H1 (cell line): ENCODE results near the gene GK2. TPM values are rescaled to one million over a fixed set of nuclear protein-coding genes. Genes with fewer than 3 reads are reported as not detected.

ENCODE experiments used
- CTCF ChIA-PET: fragments of 300-600 bp; sonication (Branson Sonifier 250); formaldehyde crosslinking; loops from one replicate; lab custom pipeline; 2021; ENCODE audit not compliant: partially characterized antibody; lab: Charles Lee
- POLR2A ChIA-PET: fragments of 300-600 bp; sonication (Branson Sonifier 250); formaldehyde crosslinking; loops from one replicate; lab custom pipeline; 2021; ENCODE audit warnings: inconsistent platforms; ENCODE audit not compliant: partially characterized antibody; lab: Charles Lee
- DNase-seq, 2 experiments: peaks; one replicate each; pipeline versions ENCODE4 v3.0.0 to v3.0.0-alpha.2; 2010 to 2022; ENCODE audit warnings: low spot score in 2 of 2, low read depth in 1 of 2, mixed read lengths in 1 of 2
- FAIRE-seq: peaks from 2 replicates; lab custom pipeline; 2011; peaks lifted over from hg19 to GRCh38; lab: Jason Lieb, UNC
- H2AFZ ChIP-seq: 2 replicates; pipeline ENCODE4 v1.8.1; 2012; ENCODE audit warnings: low read length, inconsistent platforms
- H2AK5ac ChIP-seq: 2 replicates; pipeline ENCODE4 v1.6.1; 2013; ENCODE audit warnings: low read depth, low read length
- H2BK120ac ChIP-seq: replicated peaks from 2 replicates; pipeline ENCODE3; 2013; ENCODE audit warnings: low read depth, low read length, inconsistent platforms
- H2BK12ac ChIP-seq: 2 replicates; pipeline ENCODE4 v1.6.1; 2013; ENCODE audit warnings: low read depth, low read length
- H2BK15ac ChIP-seq: 2 replicates; pipeline ENCODE4 v1.6.1; 2013; ENCODE audit warnings: low read length
- H2BK20ac ChIP-seq: 2 replicates; pipeline ENCODE4 v1.6.1; 2013; ENCODE audit warnings: low read length
- H2BK5ac ChIP-seq: 2 replicates; pipeline ENCODE4 v1.6.1; 2013; ENCODE audit warnings: low read depth, low read length
- H3K14ac ChIP-seq: 2 replicates; pipeline ENCODE4 v1.6.1; 2013; ENCODE audit warnings: inconsistent platforms; ENCODE audit not compliant: insufficient read length
- H3K18ac ChIP-seq: 2 replicates; pipeline ENCODE4 v1.6.1; 2013; ENCODE audit warnings: low read length; ENCODE audit errors: extremely low read depth
- H3K23ac ChIP-seq: 2 replicates; pipeline ENCODE4 v1.6.1; 2013; ENCODE audit warnings: inconsistent platforms; ENCODE audit not compliant: insufficient read length
- H3K23me2 ChIP-seq: 2 replicates; pipeline ENCODE4 v1.6.1; 2013; ENCODE audit warnings: low read depth, low read length
- H3K27ac ChIP-seq: 2 replicates; pipeline ENCODE4 v1.6.1; 2011; ENCODE audit warnings: low read depth, low read length, inconsistent platforms
- H3K27me3 ChIP-seq, 4 experiments: replicated peaks in 1 of 4; 1 replicate in 1 of 4; 2 replicates in 3 of 4; pipeline versions ENCODE4 v1.6.1 to v1.8.1; 2011 to 2013; ENCODE audit warnings: low read length in 3 of 4, mild to moderate bottlenecking in 3 of 4, inconsistent platforms in 2 of 4, mixed read lengths in 2 of 4, moderate library complexity in 1 of 4; ENCODE audit not compliant: control insufficient read depth in 3 of 4, insufficient read depth in 3 of 4; ENCODE audit errors: extremely low read depth in 1 of 4
- H3K36me3 ChIP-seq, 4 experiments: 2 replicates each; pipeline versions ENCODE4 v1.6.1 to v1.8.1; 2011 to 2013; ENCODE audit warnings: mild to moderate bottlenecking in 4 of 4, low read length in 3 of 4, moderate library complexity in 2 of 4, control low read depth in 1 of 4, inconsistent platforms in 1 of 4; ENCODE audit not compliant: insufficient read depth in 4 of 4, control insufficient read depth in 2 of 4
- H3K4ac ChIP-seq: replicated peaks from 2 replicates; pipeline ENCODE3; 2013; ENCODE audit warnings: low read length, low read depth, mixed read lengths, inconsistent platforms; ENCODE audit not compliant: insufficient read length
- H3K4me1 ChIP-seq, 4 experiments: replicated peaks in 1 of 4; 1 replicate in 1 of 4; 2 replicates in 3 of 4; pipeline versions ENCODE4 v1.6.1 to v1.8.1; 2011 to 2013; ENCODE audit warnings: low read length in 3 of 4, inconsistent platforms in 2 of 4, mixed read lengths in 1 of 4; ENCODE audit not compliant: insufficient read depth in 4 of 4, control insufficient read depth in 3 of 4
- H3K4me2 ChIP-seq, 2 experiments: 2 replicates each; pipeline versions ENCODE4 v1.6.1 to v1.8.1; 2011 to 2013; ENCODE audit warnings: low read depth in 2 of 2, low read length in 2 of 2, control low read depth in 1 of 2, inconsistent platforms in 1 of 2, mild to moderate bottlenecking in 1 of 2; ENCODE audit not compliant: insufficient read depth in 1 of 2
- H3K4me3 ChIP-seq, 4 experiments: fragments of 200-600, 300-600 bp in 1 of 4; sonication (generic), shearing (Covaris generic), sonication (Bioruptor Twin) in 1 of 4; 2 replicates each; pipeline versions ENCODE4 v1.5.1 to v1.8.1; 2011 to 2016; ENCODE audit warnings: low read length in 4 of 4, low read depth in 3 of 4, control low read depth in 2 of 4, inconsistent platforms in 2 of 4, mild to moderate bottlenecking in 2 of 4, mixed read lengths in 1 of 4, moderate library complexity in 1 of 4; ENCODE audit not compliant: insufficient read depth in 2 of 4; ENCODE audit errors: extremely low read depth in 1 of 4
- H3K56ac ChIP-seq: replicated peaks from 2 replicates; pipeline ENCODE3; 2013; ENCODE audit warnings: low read depth, mild to moderate bottlenecking, mixed read lengths, low read length, inconsistent platforms; ENCODE audit not compliant: insufficient read length
- H3K79me1 ChIP-seq: 2 replicates; pipeline ENCODE4 v1.6.1; 2013; ENCODE audit warnings: low read depth, low read length, control low read depth
- H3K79me2 ChIP-seq, 2 experiments: 2 replicates each; pipeline versions ENCODE4 v1.6.1 to v1.8.1; 2012 to 2013; ENCODE audit warnings: low read length in 2 of 2, mild to moderate bottlenecking in 2 of 2, inconsistent platforms in 1 of 2; ENCODE audit not compliant: insufficient read depth in 2 of 2, control insufficient read depth in 1 of 2
- H3K9ac ChIP-seq, 4 experiments: replicated peaks in 1 of 4; 1 replicate in 1 of 4; 2 replicates in 3 of 4; pipeline versions ENCODE4 v1.6.1 to v1.8.1; 2011 to 2013; ENCODE audit warnings: low read depth in 3 of 4, low read length in 3 of 4, control low read depth in 2 of 4, mild to moderate bottlenecking in 2 of 4, moderate library complexity in 2 of 4, inconsistent platforms in 1 of 4; ENCODE audit errors: extremely low read depth in 1 of 4
- H3K9me3 ChIP-seq, 2 experiments: 2 replicates each; pipeline versions ENCODE4 v1.6.1 to v1.8.1; 2012 to 2013; ENCODE audit warnings: mild to moderate bottlenecking in 2 of 2, moderate library complexity in 2 of 2, control low read depth in 1 of 2, inconsistent platforms in 1 of 2, low read depth in 1 of 2, low read length in 1 of 2, mixed read lengths in 1 of 2; ENCODE audit not compliant: insufficient read depth in 2 of 2
- H4K20me1 ChIP-seq, 2 experiments: replicated peaks in 1 of 2; 2 replicates each; pipeline versions ENCODE3 to v1.8.1; 2011 to 2013; ENCODE audit warnings: inconsistent platforms in 2 of 2, low read length in 2 of 2, mild to moderate bottlenecking in 1 of 2; ENCODE audit not compliant: insufficient read depth in 2 of 2, control insufficient read depth in 1 of 2
- H4K5ac ChIP-seq: 2 replicates; pipeline ENCODE4 v1.6.1; 2013; ENCODE audit warnings: low read length, low read depth, mixed read lengths, inconsistent platforms; ENCODE audit not compliant: insufficient read length
- H4K8ac ChIP-seq: 2 replicates; pipeline ENCODE4 v1.8.0; 2013; ENCODE audit warnings: mild to moderate bottlenecking, moderate library complexity, low read length, inconsistent platforms; ENCODE audit not compliant: insufficient read depth; ENCODE audit errors: extremely low read depth
- H4K91ac ChIP-seq: replicated peaks from 2 replicates; pipeline ENCODE3; 2013; ENCODE audit warnings: low read length, mixed read lengths, inconsistent platforms; ENCODE audit not compliant: insufficient read length
- CBX5 ChIP-seq: fragments of 300-800, 300-1000 bp; sonication (generic); IDR thresholded peaks from 2 replicates; pipeline ENCODE4 v1.7.1; 2016; ENCODE audit warnings: antibody characterized with exemption, low read length, low read depth
- FOSL1 ChIP-seq: IDR thresholded peaks from 2 replicates; pipeline ENCODE4 v1.6.1; 2011; ENCODE audit warnings: mild to moderate bottlenecking, low read depth, low read length, moderate library complexity; ENCODE audit not compliant: insufficient read depth
- PHF8 ChIP-seq: fragments of 200-600 bp; sonication (generic); conservative IDR thresholded peaks from 2 replicates; pipeline ENCODE4 v1.7.1; 2012; ENCODE audit warnings: low read depth, mild to moderate bottlenecking, inconsistent platforms, low read length, moderate library complexity
- WGBS, 2 experiments: shearing (Covaris generic) in 1 of 2; methylation state at CpG; one replicate each; pipeline versions ENCODE4 v1.1.6 to v1.1.7; 2013 to 2015; ENCODE audit warnings: low lambda C conversion rate in 2 of 2, mixed read lengths in 2 of 2, inconsistent platforms in 1 of 2, low coverage in 1 of 2, missing lambda C conversion rate in 1 of 2; ENCODE audit not compliant: insufficient replicate concordance in 2 of 2, insufficient coverage in 1 of 2, insufficient read length in 1 of 2; ENCODE audit errors: extremely low coverage in 1 of 2, missing lambda C conversion rate in 1 of 2; 5-methylcytosine and 5-hydroxymethylcytosine counted together
- polyA plus RNA-seq, 7 experiments: library from polyadenylated mRNA; depleted of rRNA in 3 of 7; stranded (reverse) in 5 of 7; unstranded in 2 of 7; fragments of >200 nt in 5 of 7; fragments of 200-250 nt in 2 of 7; gene quantifications; 1 replicate in 5 of 7; 2 replicates in 1 of 7; 4 replicates in 1 of 7; pipeline versions ENCODE4 v1.2.1 to v1.2.3, GENCODE V29; 2011 to 2013; ENCODE audit warnings: missing spikeins in 2 of 7, mixed read lengths in 2 of 7
- total RNA-seq: library from RNA; stranded (reverse); fragmentation: NEBNext Ultra II Directional; extraction: Animal tissue kit (Norgen Biotek cat#: 25700); gene quantifications from 2 replicates; pipeline ENCODE4 v1.2.1, GENCODE V29; 2021

Gene GK2
- total and polyA plus RNA-seq, 2 of the 8 experiments (the other 6 are each of a cell fraction or from before 2014, with no cell fraction given): not detected

GRCh38 chr4:79385641-79386040 is 22.4 kb downstream of the GK2 start:
- no peak overlapping the region for H4K91ac ChIP-seq
- H3K79me1 ChIP-seq: no peaks in the 10 kb centered on the region
- H3K23ac ChIP-seq: no peak overlapping the region
- no peak overlapping the region for H4K8ac ChIP-seq
- H2BK120ac ChIP-seq: no peak overlapping the region
- no peak overlapping the region for H3K56ac ChIP-seq
- POLR2A ChIA-PET: no interaction called here
- no peak overlapping the region for H3K18ac ChIP-seq
- H3K4me3 ChIP-seq: no peak overlapping the region
- H2AK5ac ChIP-seq: no peak overlapping the region
- no peak for DNase-seq
- H2BK15ac ChIP-seq: no peak overlapping the region
- no peak overlapping the region for H3K14ac ChIP-seq
- H3K79me2 ChIP-seq: no peaks in the 10 kb centered on the region
- no peak for TF ChIP-seq PHF8
- TF ChIP-seq CBX5: no peak
- no peak for TF ChIP-seq FOSL1
- no peak overlapping the region for H3K9ac ChIP-seq
- no peaks in the 10 kb centered on the region for H3K27me3 ChIP-seq
- H2BK20ac ChIP-seq: no peak overlapping the region
- H3K23me2 ChIP-seq: no peaks in the 10 kb centered on the region
- H3K4me1 ChIP-seq: no peaks in the 10 kb centered on the region
- no peak overlapping the region for H3K4ac ChIP-seq
- CTCF ChIA-PET: no interaction called here
- H2BK12ac ChIP-seq: no peak overlapping the region
- no peak overlapping the region for H4K5ac ChIP-seq
- H3K36me3 ChIP-seq: no peaks in the 10 kb centered on the region
- no peaks in the 10 kb centered on the region for H3K9me3 ChIP-seq
- FAIRE-seq: no peak
- H2BK5ac ChIP-seq: no peak overlapping the region
- H3K27ac ChIP-seq: no peak overlapping the region
- H3K4me2 ChIP-seq: no peak overlapping the region
- H2AFZ ChIP-seq: no peak overlapping the region
- 88% methylated on average over 4 of the region's 4 CpGs; no CpG with 5 or more reads in 1 of the 2 experiments for WGBS, 2 experiments
- no peaks in the 10 kb centered on the region for H4K20me1 ChIP-seq
